ENCODE measurements around the gene FOXD4L6.
"Not testable (repeated sequence)": the region's sequence is repeated elsewhere in the genome, so short reads cannot be mapped to it uniquely, and the experiment has no call there.

The FOXD4L6 gene

DNA sequence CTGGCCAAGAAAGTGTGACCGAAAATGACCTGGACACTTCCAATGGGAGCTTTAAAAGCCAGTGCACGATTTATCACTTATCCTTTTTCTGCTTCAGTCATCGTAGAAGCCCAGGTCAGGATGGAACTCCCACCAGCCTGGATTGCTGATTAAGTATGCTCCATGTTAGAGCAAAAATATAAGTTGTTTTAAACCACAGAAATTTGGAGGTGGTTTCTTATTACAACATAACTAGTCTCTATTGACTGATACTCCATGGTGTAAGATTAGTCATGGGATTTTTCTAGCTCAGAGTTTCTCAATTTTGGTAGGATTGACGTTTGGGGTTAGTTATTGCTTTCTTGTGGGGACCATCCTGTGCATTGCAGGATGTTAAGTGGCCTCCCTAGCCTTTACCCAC lies 29.7 kb downstream of the FOXD4L6 start:
- DNase-seq (ENCODE audit: low spot score), result not testable (repeated sequence)

DNA sequence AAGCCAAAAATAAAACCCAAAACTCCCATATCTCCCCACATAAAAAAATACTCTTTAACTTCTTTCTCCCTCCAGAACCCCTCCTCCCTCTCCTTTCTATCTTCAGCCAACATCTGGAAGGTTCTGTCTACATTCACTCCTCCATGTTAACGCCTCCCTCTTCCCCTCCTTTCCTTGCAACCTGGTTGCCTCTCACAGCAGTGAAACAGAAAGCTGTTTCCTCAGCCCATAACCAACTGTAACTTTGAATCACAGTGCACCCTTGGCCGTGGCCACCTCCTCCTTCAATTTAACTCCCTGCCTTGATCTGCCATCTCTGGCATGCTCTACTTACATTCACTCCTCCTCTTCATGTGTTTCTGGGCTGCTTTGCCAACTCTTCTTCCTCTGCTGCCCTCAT lies 33.4 kb downstream of the FOXD4L6 start:
- DNase-seq (ENCODE audit: low spot score), result not testable (repeated sequence)

DNA sequence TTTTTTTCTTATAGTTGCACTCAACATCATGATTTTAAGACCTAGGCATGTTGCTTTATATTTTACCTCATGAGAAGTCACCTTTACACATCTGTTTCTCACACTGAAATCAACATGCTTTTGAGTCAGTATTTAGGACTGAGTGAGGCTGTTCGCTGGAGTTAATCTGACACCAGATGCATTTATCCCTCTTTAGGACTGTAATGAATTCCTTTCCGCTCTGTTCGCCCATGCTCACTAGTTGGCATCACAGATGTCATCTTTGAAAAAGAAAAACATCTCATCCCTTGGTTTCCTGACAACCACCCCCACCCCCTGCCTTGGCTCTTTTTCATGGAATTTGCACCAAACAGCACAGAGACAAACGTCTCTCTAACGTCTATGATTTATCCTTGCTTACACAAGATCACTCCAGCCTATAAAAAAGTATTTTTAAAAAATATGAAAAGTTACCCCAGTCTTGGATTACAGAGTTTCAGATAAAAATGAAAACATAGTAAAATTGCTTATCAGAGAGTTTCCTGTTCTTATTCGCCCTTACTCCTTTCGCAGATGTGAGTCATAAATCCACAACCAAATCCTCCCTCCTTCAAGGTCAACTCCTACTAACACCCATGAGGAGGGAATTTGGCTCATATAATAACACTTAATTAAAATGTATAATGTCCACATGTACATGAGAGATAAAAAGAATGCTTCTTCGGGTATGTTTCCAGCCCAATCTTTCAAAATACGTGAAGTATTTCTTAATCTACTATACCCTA lies 34.3 kb downstream of the FOXD4L6 start:
- DNase-seq (ENCODE audit: low spot score), result not testable (repeated sequence)

DNA sequence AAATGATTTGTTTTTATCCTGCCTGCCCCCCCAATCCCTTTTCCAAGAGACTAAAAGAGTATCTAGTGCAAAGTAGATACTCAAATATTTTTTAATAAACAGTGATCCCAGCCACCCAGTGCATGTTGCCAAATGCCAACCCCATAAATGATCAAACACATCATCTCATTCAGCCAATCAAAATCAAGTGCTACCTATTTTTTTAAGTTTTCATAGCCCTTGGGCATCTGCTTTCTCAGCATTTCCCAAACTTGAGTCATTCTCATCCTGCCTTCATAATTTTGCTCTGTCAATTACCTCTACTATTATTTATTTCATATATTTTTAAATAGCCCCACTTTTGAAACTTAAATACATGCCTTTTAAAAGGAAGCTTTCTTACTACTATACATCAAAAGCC lies 37.6 kb downstream of the FOXD4L6 start:
- not testable (repeated sequence) for DNase-seq (ENCODE audit: low spot score)

DNA sequence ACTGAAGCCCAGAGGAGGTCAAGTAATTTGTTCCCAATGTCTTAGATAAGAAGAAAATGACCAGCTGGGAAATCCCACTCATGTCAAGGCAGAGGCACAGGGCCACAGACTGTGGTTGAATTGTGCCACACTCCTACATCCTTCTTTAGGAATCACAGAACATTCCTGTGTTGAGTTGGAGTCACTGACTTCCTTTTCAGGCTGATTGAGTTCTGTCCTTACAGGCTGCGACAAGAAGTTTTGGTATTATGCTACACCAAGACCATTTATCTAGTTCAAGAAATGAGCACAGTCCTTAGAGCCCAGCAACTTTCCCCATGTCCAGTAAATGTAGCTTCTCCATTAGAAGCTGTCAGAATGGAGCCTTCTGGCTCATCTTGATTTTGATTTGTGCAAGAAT lies 38.1 kb downstream of the FOXD4L6 start:
- DNase-seq (ENCODE audit: low spot score), result not testable (repeated sequence)

DNA sequence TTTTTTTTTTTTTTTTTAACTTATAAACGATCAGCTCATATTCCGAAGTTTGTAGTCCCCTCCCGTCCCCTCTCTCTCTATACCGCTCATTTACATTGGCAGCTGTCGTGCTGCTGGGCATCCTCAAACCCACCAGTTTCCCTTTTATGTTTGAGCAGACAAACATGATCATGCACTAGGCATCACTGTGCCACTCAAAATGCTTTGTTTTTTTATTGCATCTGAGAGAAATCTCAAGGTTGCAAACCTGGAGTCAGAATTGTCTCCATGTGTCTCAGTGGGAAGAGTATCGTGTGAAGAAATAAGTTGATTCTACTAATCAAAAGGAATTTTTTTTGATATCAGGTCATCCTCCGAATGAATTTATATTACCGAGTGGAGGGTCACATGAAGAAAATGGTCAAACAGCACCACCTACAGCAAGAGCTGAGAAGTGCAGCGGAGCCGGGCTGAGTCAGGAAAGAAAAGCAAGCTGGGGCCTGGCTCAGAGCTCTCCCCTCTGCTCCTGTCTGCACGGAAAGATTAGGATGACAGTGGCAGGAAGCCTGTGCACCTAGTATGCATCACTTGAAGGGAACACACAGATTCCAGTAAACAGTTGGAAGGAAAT lies 39.9 kb downstream of the FOXD4L6 start:
- not testable (repeated sequence) for DNase-seq (ENCODE audit: low spot score)

DNA sequence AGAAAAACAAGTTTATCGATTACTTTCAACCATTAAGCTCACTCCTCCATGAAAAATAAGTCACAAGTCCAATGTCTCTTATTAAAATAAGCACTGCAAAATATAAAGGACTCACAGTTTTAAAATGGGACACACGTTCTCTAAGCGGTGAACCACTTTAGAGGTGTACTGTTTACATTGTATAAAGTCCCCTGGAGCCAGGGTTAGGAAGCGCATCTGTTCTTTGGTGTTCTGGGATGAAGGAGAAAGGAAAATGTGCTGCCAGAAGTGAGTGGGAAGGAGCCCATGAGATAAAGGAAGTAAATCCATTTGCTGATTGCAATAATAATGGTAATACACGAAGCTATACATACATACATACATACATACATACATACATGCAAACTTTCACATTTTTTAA lies 40.6 kb downstream of the FOXD4L6 start:
- not testable (repeated sequence) for DNase-seq (ENCODE audit: low spot score)

DNA sequence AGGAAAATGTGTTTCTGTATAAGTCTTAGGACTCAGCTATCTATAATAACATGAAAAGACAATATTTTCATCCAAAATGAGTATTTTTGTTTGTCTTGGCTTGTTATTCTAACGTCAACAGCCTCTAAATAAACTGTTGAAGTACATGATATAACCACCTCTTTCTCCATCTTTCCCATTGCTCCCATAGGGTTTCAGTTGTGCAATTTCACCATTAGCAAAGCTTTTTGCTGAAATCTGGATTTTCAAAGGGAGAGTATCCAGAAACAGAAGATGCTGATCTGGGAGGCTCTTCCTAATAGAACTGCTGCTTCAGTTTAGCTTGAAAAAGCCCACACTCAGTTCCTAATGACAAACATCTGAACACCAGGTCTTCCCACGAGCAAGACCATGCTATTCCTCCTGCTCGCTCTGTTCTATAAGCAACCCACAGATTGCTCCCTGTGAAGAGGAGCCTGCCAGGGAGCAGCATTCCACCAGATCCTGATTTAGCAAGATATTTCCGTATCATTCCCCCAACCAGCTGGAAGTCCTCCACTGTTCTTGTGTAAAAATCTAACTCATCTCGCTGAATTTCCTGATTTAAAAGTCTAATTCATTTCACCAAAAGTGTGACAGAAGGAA lies 41.2 kb downstream of the FOXD4L6 start:
- not testable (repeated sequence) for DNase-seq (ENCODE audit: low spot score)

DNA sequence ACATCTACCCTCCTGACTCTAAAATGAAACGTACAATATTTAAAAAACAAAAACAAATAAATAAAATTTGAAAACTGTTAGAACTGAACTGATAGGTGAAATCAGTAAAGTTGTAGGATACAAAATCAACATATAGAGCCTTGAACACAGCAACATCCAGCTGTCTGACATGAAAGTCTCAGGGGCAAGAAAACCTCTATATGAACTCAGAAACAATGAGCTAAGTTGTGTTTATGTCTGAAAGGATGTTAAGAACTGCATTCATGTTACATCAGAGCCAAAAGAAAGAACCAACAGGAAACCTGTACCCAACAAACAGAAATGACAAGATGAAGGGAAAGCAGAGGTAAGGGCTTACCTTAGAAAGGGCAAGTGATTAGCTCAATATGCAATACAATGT lies 41.8 kb downstream of the FOXD4L6 start:
- DNase-seq (ENCODE audit: low spot score), result not testable (repeated sequence)

DNA sequence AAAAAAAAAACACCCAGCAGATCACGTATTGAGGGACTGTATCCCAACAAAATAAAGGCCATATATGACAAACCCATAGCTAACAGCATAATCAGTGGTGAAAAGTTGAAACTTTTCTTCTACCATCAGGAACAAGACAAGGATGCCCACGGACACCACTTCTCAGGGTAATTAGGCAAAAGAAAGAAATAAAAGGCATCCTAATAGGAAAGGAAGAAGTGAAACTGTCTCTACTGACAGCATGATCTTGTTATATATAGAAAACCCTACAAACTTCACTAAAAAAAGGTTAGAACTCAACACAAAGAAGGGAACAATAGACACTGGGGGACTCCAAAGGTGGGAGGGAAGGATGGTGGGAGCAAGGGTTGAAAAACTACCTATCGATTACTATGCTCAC lies 42.3 kb downstream of the FOXD4L6 start:
- not testable (repeated sequence) for DNase-seq (ENCODE audit: low spot score)

DNA sequence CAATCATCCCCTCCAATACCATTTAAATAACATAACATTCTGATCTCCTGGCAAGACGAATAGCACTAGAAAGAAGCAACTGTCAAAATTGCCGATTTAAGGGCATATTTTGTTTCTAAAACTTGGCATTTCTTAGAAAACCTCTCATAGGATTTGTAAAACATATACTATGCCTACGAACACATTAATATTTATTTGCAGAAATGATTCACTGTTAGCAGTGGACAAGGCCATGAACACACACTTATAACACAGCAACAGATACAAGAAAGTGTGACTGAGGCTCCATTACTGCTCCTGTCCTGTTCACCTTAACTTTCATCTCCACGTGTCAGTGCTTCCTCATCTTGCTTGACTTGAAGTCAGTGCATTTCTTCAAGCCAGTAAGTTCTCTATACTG lies 46.1 kb downstream of the FOXD4L6 start:
- DNase-seq (ENCODE audit: low spot score), result not testable (repeated sequence)

DNA sequence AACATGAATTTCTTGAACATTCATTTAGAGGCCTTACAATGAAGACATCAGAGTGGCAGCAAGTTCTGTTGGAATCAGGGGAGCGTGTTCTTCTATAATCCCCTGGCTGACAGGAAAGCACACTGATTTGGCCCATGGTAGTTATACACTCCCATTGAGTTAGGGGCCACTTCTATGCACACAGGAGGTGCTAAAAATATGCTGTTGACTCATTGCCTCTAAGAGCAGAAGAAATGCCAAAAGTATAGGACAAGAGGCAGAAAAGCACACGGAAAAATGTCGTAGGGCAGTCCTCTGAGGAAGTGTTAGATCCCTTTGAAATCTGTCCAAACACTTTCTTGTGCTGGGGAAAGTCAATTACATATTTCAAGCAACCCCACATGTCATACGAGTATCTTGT lies 49.0 kb downstream of the FOXD4L6 start:
- DNase-seq (ENCODE audit: low spot score), result not testable (repeated sequence)

DNA sequence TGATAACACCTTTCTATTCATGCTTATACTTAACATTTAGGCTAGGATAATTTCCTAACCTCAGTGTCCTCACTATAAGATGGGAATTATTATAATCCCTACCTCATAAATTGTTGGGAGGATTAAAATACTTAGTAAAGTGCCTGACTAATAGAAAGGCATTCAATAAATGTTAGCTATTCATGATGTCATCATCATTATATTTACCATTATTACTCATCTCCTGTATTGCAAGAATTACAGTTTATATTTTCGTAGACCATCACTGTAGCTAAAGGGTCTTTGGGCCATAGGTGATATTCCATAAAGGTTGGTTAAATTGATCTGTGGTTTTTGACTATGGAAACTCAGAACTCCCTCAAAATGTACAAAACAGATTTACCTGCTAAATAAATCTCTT lies 50.9 kb downstream of the FOXD4L6 start:
- not testable (repeated sequence) for DNase-seq (ENCODE audit: low spot score)

Measured in AG08396 (cell line).